Mammary microvascular endothelial cell (primary cell): ENCODE data around the gene SRP68. TPM values are rescaled to one million over a fixed set of nuclear protein-coding genes. Genes with fewer than 3 reads are reported as not detected.

ENCODE experiments used
- total RNA-seq: library from RNA; depleted of rRNA; stranded (reverse); fragments of >200 nt; gene quantifications from 2 replicates; pipeline ENCODE4 v1.2.3, GENCODE V29; 2015

SRP68 gene
- 29.2 and 33.5 TPM in 2 replicates for total RNA-seq

GRCh38 chr17:76072148-76072858 is at the start of gene SRP68:
Gene SRP68, minus strand, starts transcription at chr17:76072517. Its CDS starts 26 bp downstream, at chr17:76072491.

GRCh38 chr17:76103274-76104139 is 31.2 kb upstream of the SRP68 start, which contains the start of gene EXOC7:
Gene EXOC7, minus strand, starts transcription at chr17:76103787. Its CDS starts 95 bp downstream, at chr17:76103692.

GRCh38 chr17:76078860-76079534 is 6.7 kb upstream of the SRP68 start, which contains the start of gene ZACN:
Gene ZACN, plus strand, starts transcription at chr17:76079182. Its CDS starts 83 bp downstream, at chr17:76079265.

GRCh38 chr17:76074390-76075363 is 2.4 kb upstream of the SRP68 start, which contains the start of gene GALR2:
Gene GALR2, plus strand, starts transcription at chr17:76074781. Its CDS starts 103 bp downstream, at chr17:76074884.

GRCh38 chr17:76027159-76027839 is 45.0 kb downstream of the SRP68 start, which contains the start of gene EVPL:
Gene EVPL, minus strand, starts transcription at chr17:76027306. Its CDS starts 108 bp downstream, at chr17:76027198.

GRCh38 chr17:76000755-76001521 is 71.4 kb downstream of the SRP68 start, which contains the start of gene CDK3:
Gene CDK3, plus strand, starts transcription at chr17:76000855. Its CDS starts 571 bp downstream, at chr17:76001426.

Other genes with a start within 250 kb of the SRP68 start
- 1.2 and 1.8 TPM in 2 replicates for gene UNC13D, start 228.1 kb downstream of the SRP68 start, total RNA-seq
- gene WBP2, start 217.2 kb downstream of the SRP68 start, total RNA-seq = 59.4 and 61.8 TPM in 2 replicates
- 62.8 and 64.3 TPM in 2 replicates for gene TRIM47, start 193.9 kb downstream of the SRP68 start, total RNA-seq
- gene TRIM65, start 175.6 kb downstream of the SRP68 start, total RNA-seq = 30.6 and 32.7 TPM in 2 replicates
- 31.1 and 31.8 TPM in 2 replicates for gene MRPL38, start 167.6 kb downstream of the SRP68 start, total RNA-seq
- gene FBF1, start 131.5 kb downstream of the SRP68 start, total RNA-seq = 3.5 and 3.8 TPM in 2 replicates
- gene ACOX1, start 93.4 kb downstream of the SRP68 start, total RNA-seq = 28.8 and 34.1 TPM in 2 replicates
- 13.9 and 23.3 TPM in 2 replicates for gene TEN1, start 93.3 kb downstream of the SRP68 start, total RNA-seq
- 1.3 and 3.1 TPM in 2 replicates for gene CDK3, start 71.7 kb downstream of the SRP68 start, total RNA-seq
- 0.05 TPM in 1 of 2 replicates, not detected in the other for gene EVPL, start 45.2 kb downstream of the SRP68 start, total RNA-seq
- gene GALR2, start 2.3 kb upstream of the SRP68 start, total RNA-seq = 0.13 TPM in 1 of 2 replicates, not detected in the other
- not detected in 2 replicates for gene ZACN, start 6.7 kb upstream of the SRP68 start, total RNA-seq
- gene EXOC7, start 31.3 kb upstream of the SRP68 start, total RNA-seq = 60.7 and 68.0 TPM in 2 replicates
- gene FOXJ1, start 68.7 kb upstream of the SRP68 start, total RNA-seq = not detected in 2 replicates
- gene RNF157, start 168.0 kb upstream of the SRP68 start, total RNA-seq = 0.44 and 3.1 TPM in 2 replicates
- gene UBALD2, start 192.8 kb upstream of the SRP68 start, total RNA-seq = 14.7 and 28.9 TPM in 2 replicates
- gene QRICH2, start 235.8 kb upstream of the SRP68 start, total RNA-seq = 1.8 and 4.7 TPM in 2 replicates